Ishikawa (cell line): ENCODE results near the gene TTLL12.

Experiments used
- CREB1 ChIP-seq: IDR thresholded peaks from 2 replicates; pipeline ENCODE4 v1.6.1; 2012; ENCODE audit warnings: low read depth
- YY1 ChIP-seq: IDR thresholded peaks from 2 replicates; pipeline ENCODE4 v1.6.1; 2012; ENCODE audit warnings: low read depth

- no peak for TF ChIP-seq YY1
- no peak for TF ChIP-seq CREB1
Observed at GRCh38 chr22:43177479-43177878, 9.5 kb downstream of the TTLL12 start.
